Colon (tissue), 2 donors: ENCODE results near the gene PACSIN2.

ENCODE experiments used
- FAIRE-seq: peaks from 2 replicates; lab custom pipeline; 2012; peaks lifted over from hg19 to GRCh38; lab: Jason Lieb, UNC
- donor health status: control.
- donor health status: control.

Gene PACSIN2

DNA sequence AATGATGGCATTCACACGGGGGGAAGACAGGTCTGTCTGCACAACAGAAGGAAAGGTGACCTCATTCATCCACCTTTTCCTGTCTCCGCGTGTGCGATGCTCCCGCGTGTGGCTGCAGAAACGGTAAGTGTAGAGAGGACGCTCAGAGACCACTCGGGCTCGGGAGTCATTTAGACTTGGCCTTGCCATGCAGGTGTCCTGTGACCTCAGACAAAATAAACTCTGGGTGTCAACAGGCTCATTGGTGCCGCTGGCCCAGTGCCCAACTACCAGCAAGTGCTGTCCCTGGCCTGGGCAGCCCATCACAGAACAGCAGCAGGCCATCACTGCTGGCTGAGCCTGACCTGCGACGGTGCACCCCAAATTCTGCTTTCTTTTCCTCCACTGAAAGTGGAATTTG, 109.7 kb downstream of the PACSIN2 start:
- no peak for FAIRE-seq

GRCh38 chr22:42904050-42904449, 110.9 kb downstream of the PACSIN2 start:
- FAIRE-seq = no peak

GRCh38 chr22:42902875-42903510, 112.0 kb downstream of the PACSIN2 start:
- FAIRE-seq = no peak

DNA sequence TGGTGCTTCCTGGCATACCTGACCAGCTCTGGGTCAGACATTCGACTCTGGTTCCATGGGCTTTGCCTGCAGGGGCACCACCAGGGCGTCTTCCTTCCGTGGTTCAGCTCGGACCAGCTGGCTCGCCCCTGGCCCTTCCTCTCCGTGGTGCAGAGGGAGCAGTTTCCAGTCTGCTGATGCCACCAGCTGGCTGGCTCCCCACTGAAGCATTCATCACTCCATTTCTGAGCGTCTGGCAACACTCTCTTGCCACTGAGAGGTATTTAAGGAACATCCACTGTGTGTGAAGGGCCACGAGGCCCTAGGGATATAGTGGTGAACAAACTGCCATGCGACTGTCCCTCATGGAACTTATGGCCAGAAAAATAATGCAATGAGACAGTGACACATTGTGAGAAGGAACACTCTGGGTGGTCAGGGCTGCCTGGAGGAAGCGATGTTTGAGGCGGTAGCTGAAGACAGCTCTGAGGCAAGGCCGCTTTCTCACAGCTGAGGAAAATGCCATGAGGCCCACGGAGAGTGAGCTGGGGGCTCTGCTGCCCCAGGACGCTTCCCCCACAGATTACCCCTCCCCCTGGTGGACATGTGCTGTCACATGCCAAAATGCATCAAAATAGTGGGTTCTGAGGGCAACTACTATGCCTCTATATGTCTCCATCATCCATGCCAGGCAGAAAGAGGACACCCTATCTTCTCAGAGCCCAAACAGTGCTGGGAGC, 113.0 kb downstream of the PACSIN2 start:
- no peak for FAIRE-seq

- FAIRE-seq = no peak
Observed at GRCh38 chr22:42897960-42898359, 117.0 kb downstream of the PACSIN2 start.

DNA sequence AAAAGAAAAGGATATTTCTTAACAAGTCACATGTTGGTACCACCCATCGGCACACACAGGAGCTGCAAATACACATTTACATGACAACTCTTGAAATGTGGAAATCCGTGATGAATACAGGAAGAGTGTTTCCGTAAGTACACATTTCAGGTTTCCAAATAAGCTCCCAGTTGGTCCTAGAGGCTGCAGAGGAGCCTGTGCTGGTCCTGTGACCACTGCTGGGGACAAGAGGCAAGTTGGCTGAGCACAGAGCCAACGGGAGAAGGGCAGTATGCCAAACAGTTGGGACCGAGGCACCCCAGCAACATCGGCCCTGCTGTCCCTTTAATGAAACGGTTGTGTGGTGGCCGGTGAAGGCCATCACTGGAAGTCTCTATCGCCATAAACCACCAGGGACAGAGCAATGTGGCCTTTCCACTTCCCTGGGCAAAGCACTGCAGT, 119.4 kb downstream of the PACSIN2 start:
- FAIRE-seq = no peak

DNA sequence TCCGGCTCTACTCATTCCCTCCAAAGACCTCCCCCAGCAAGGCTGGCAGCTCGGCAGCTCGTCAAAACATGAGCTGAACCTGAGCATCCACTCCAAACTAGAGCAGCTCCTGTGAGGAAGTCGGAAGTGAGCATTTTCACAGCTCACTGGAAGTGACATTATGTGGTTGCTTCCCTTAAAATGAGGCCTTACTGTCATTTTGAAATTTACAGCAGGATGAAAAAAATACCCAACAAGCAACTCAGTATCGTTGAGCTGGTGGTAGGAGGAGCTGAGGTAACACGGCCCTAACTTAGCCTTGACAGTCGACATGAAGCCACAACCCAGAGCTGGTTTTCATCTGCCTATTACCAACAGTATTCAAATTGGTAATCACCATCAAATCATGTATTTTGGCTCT, 119.9 kb downstream of the PACSIN2 start:
- no peak for FAIRE-seq

- no peak for FAIRE-seq
Observed at GRCh38 chr22:42893371-42894150, 121.4 kb downstream of the PACSIN2 start.

DNA sequence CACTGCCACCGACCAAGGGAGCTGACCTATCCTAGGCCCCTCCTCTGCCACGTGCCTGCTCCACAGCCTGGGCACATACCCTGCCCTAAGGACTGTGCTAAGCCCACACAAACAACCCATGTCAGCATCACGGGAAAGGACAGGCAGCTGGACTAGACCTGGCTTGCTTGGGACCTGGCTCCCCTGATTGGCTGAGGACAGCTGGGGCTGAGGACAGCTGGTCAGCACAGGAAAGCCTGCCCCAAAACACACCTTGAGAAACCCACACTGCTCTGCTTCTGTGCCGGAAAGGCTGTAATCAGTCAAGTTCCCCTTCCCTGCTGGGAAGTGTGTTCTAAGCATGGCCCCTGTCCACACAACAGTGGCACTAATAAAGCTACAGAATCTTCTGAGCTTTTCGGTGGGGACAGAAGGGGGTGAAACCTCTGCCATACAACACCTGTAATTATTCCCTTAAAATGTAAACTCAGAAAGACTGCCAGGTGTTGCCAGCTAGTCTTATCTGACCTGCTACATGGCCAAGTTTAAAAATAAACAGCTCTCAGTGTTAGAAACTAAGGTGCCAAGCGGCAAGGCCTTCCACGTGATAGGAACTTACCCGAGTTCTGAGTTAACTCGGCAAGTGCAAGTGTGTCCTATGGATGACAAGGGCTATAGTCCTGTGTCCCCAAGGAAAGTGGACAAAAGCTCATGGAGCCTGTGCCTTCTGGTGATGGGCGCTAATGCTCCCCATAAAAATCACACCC, 122.2 kb downstream of the PACSIN2 start:
- no peak for FAIRE-seq

GRCh38 chr22:42892156-42892555, 122.8 kb downstream of the PACSIN2 start:
- no peak for FAIRE-seq

- FAIRE-seq = no peak
Observed at GRCh38 chr22:42891696-42892095, 123.3 kb downstream of the PACSIN2 start.

GRCh38 chr22:42891008-42891407, 123.9 kb downstream of the PACSIN2 start:
- FAIRE-seq = no peak

- FAIRE-seq = no peak
Observed at GRCh38 chr22:42889304-42889703, 125.6 kb downstream of the PACSIN2 start.

GRCh38 chr22:42887523-42888507, 127.1 kb downstream of the PACSIN2 start:
- no peak for FAIRE-seq

DNA sequence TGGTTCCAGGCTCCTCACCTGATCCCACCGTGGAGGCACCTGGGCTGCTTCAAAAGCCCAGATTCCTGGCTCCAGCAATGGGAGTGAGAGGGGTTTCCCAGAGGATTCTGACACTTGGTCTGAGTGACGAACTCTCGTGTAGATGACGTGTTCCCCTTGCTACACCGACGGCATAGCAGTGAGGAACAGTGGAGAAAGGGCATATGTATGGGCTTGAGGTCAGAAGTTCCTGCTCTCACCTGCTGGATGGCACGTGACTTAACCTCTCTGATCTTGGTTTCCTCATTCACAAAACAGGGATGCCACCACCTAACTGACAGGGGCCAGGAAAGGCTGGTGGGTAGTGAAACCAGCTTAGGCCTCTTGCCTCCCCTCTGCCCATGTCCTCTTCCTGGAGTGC, 127.8 kb downstream of the PACSIN2 start:
- FAIRE-seq = no peak

DNA sequence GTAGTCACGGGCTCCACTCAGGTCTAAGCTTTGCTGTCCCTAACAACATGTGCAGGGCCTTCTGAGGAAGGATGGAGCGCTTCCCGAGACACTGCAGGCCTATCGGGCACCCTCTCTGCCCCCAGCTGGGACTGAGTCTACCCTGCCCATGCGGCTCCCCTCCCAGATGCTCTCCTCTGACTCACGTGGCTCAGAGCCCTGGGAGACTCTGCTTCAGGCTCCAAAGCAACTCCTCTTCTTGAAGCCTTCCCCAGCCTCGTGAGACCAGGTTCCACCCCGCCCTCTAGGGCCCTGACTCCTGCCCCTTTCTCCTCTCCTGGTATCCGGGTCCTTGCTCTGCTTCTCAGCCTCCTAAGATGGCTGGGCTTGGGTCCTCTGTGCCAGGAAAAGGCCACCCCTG, 129.5 kb downstream of the PACSIN2 start:
- no peak for FAIRE-seq

GRCh38 chr22:42884616-42885375, 130.2 kb downstream of the PACSIN2 start:
- FAIRE-seq = no peak

GRCh38 chr22:42883970-42884369, 131.0 kb downstream of the PACSIN2 start:
- no peak for FAIRE-seq

DNA sequence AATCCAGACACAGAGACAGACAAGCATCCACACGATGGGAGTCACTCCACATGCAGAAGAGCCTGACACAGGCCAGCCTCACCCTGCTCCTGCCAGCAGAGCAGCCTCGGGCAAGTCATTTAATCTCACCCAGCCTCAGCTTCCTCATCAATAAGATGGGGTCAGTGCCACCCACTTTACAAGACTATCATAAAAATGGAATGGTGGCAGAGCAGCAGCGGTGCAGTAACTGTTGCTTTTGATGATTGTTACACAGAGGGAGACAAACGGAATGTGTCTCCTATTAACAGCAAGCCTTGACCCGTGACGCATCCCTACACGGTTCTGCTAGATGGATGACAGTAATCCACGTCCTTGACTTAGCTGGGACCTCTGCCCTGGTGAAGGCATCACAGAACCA, 131.8 kb downstream of the PACSIN2 start:
- no peak for FAIRE-seq

DNA sequence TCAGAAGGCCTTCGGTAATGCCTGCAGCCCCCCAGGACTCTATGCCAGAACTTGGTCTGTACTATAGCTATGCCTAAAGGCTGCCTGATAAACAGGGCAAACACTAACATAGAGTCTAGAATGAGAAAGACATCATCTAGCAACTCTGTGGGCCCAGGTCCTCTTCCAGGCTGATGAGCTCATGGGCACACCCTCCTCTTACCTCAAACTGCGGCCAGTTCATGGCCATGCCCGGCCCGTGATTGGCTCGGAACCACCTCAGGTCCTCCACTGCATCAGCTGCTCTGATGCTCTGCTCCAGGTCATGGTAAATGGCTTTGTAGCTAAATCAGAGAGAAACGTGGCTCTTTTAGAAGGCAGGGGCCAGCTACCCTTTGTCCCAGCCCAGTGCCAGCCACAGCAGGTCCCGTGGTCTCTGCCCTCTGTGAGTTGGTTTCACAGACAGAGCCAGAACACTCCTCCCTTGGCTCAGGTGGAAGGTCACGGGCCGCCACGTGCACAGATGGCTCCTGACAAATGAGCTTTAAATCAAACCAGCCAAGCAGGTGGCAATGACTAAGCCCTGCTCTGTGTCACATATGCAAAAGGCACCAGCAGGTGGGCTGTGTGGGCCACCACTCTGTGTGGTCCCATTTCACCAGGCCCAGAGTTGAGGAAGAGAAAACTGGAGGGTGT, 132.8 kb downstream of the PACSIN2 start:
- FAIRE-seq = no peak
